Activated naive CD8-positive, alpha-beta T cell treated with anti-CD3 and anti-CD28 coated beads for 36 hours (primary cell): ENCODE data around the gene MFAP4. TPM values are rescaled to one million over a fixed set of nuclear protein-coding genes. Genes with fewer than 3 reads are reported as not detected.

Experiments
- DNase-seq: peaks from one replicate; pipeline ENCODE4 v3.0.0; 2021
- H3K27ac Mint-ChIP-seq: one replicate; pipeline ENCODE4 v1.8.0; 2022; ENCODE audit warnings: mild to moderate bottlenecking, moderate library complexity, mixed read lengths
- H3K27me3 Mint-ChIP-seq: one replicate; pipeline ENCODE4 v1.8.0; 2022; ENCODE audit warnings: mild to moderate bottlenecking, mixed read lengths
- H3K36me3 Mint-ChIP-seq: one replicate; pipeline ENCODE4 v1.8.0; 2021; ENCODE audit warnings: mild to moderate bottlenecking, mixed read lengths
- H3K4me1 Mint-ChIP-seq: one replicate; pipeline ENCODE4 v1.8.0; 2021; ENCODE audit warnings: mixed read lengths
- H3K4me3 Mint-ChIP-seq: one replicate; pipeline ENCODE4 v1.8.0; 2022; ENCODE audit warnings: mild to moderate bottlenecking, moderate library complexity, mixed read lengths
- H3K9me3 Mint-ChIP-seq: one replicate; pipeline ENCODE4 v1.8.0; 2022; ENCODE audit warnings: mixed read lengths
- total RNA-seq, 2 experiments: library from RNA; stranded (reverse); gene quantifications; one replicate each; pipeline ENCODE4 v1.2.3, GENCODE V29; 2021

Gene MFAP4
- total RNA-seq, 2 experiments from 2014 or later: 0.14 to 0.41 TPM

GRCh38 chr17:19382531-19383444 is 4.2 kb downstream of the MFAP4 start:
- Mint-ChIP-seq H3K4me3 (no peak overlapping the region), H3K4me1 (peaks cover 9% of the 10 kb centered on the region), H3K27ac (no peak overlapping the region), H3K27me3 (no peaks in the 10 kb centered on the region), H3K9me3 (no peaks in the 10 kb centered on the region), H3K36me3 (peaks cover 14% of the 10 kb centered on the region)
- no peak for DNase-seq

GRCh38 chr17:19381741-19382444 is 5.1 kb downstream of the MFAP4 start:
- H3K4me1 Mint-ChIP-seq: peaks cover 7% of the 10 kb centered on the region
- no peak for DNase-seq
- no peaks in the 10 kb centered on the region for H3K27me3 Mint-ChIP-seq
- H3K36me3 Mint-ChIP-seq: peaks cover 14% of the 10 kb centered on the region
- no peak overlapping the region for H3K4me3 Mint-ChIP-seq
- H3K9me3 Mint-ChIP-seq: no peaks in the 10 kb centered on the region
- no peak overlapping the region for H3K27ac Mint-ChIP-seq

- Mint-ChIP-seq H3K27me3 (no peaks in the 10 kb centered on the region), H3K27ac (no peak overlapping the region), H3K9me3 (no peaks in the 10 kb centered on the region), H3K4me1 (peaks cover 9% of the 10 kb centered on the region), H3K4me3 (no peak overlapping the region), H3K36me3 (peaks cover 14% of the 10 kb centered on the region)
- DNase-seq: no peak
Measured at GRCh38 chr17:19381361-19381740, 5.6 kb downstream of the MFAP4 start.

GRCh38 chr17:19380481-19381301 is 6.3 kb downstream of the MFAP4 start:
- no peak for DNase-seq
- no peak overlapping the region for H3K27ac Mint-ChIP-seq
- H3K27me3 Mint-ChIP-seq: no peaks in the 10 kb centered on the region
- peaks cover 13% of the 10 kb centered on the region for H3K4me1 Mint-ChIP-seq
- H3K9me3 Mint-ChIP-seq: no peaks in the 10 kb centered on the region
- H3K4me3 Mint-ChIP-seq: no peak overlapping the region
- peaks cover 14% of the 10 kb centered on the region for H3K36me3 Mint-ChIP-seq

GRCh38 chr17:19379361-19380065 is 7.5 kb downstream of the MFAP4 start:
- Mint-ChIP-seq H3K36me3 (peaks cover 12% of the 10 kb centered on the region), H3K27me3 (no peaks in the 10 kb centered on the region), H3K4me3 (peak overlapping the region; percentile 99), H3K27ac (no peak overlapping the region), H3K4me1 (peaks cover 13% of the 10 kb centered on the region), H3K9me3 (no peaks in the 10 kb centered on the region)
- DNase-seq: no peak

GRCh38 chr17:19378416-19379360 is 8.3 kb downstream of the MFAP4 start, which contains the start of gene MAPK7:
MAPK7 (plus strand) TSS chr17:19378498; CDS start chr17:19378901, 403 bp downstream.
- peak within 1 kb of the TSS; percentile 99 for H3K27ac Mint-ChIP-seq
- no peaks in the 10 kb centered on the region for H3K9me3 Mint-ChIP-seq
- H3K36me3 Mint-ChIP-seq: peaks cover 9% of the 10 kb centered on the region
- no peaks in the 10 kb centered on the region for H3K27me3 Mint-ChIP-seq
- no peak for DNase-seq
- peaks cover 13% of the 10 kb centered on the region for H3K4me1 Mint-ChIP-seq
- peak within 1 kb of the TSS; percentile 99 for H3K4me3 Mint-ChIP-seq

- Mint-ChIP-seq H3K27me3 (no peaks in the 10 kb centered on the region), H3K27ac (peak overlapping the region; percentile 99), H3K36me3 (peaks cover 9% of the 10 kb centered on the region), H3K4me1 (peaks cover 13% of the 10 kb centered on the region), H3K9me3 (no peaks in the 10 kb centered on the region), H3K4me3 (peak overlapping the region; percentile 99)
- DNase-seq: peak; percentile 99
Measured at GRCh38 chr17:19377602-19378415, 9.2 kb downstream of the MFAP4 start.

GRCh38 chr17:19376811-19377210 is 10.2 kb downstream of the MFAP4 start:
- DNase-seq: no peak

GRCh38 chr17:19375732-19376131 is 11.3 kb downstream of the MFAP4 start:
- peaks cover 4% of the 10 kb centered on the region for H3K36me3 Mint-ChIP-seq
- no peaks in the 10 kb centered on the region for H3K9me3 Mint-ChIP-seq
- H3K4me3 Mint-ChIP-seq: peak overlapping the region; percentile 7
- DNase-seq: no peak
- peaks cover 19% of the 10 kb centered on the region for H3K4me1 Mint-ChIP-seq
- H3K27me3 Mint-ChIP-seq: no peaks in the 10 kb centered on the region
- no peak overlapping the region for H3K27ac Mint-ChIP-seq

More at GRCh38 chr17:19376811-19377210, 10.2 kb downstream of the MFAP4 start:
- Mint-ChIP-seq H3K27me3 (no peaks in the 10 kb centered on the region), H3K9me3 (no peaks in the 10 kb centered on the region), H3K4me3 (peak overlapping the region; percentile 99), H3K36me3 (peaks cover 8% of the 10 kb centered on the region), H3K27ac (peak overlapping the region; percentile 99), H3K4me1 (peaks cover 13% of the 10 kb centered on the region)

GRCh38 chr17:19374136-19374535 is 12.9 kb downstream of the MFAP4 start:
- Mint-ChIP-seq H3K27ac (no peak overlapping the region), H3K27me3 (no peaks in the 10 kb centered on the region), H3K4me3 (no peak overlapping the region), H3K9me3 (no peaks in the 10 kb centered on the region), H3K36me3 (no peaks in the 10 kb centered on the region), H3K4me1 (peaks cover 28% of the 10 kb centered on the region)
- no peak for DNase-seq

- DNase-seq: no peak
- Mint-ChIP-seq H3K27me3 (no peaks in the 10 kb centered on the region), H3K9me3 (no peaks in the 10 kb centered on the region), H3K4me3 (no peak overlapping the region), H3K36me3 (no peaks in the 10 kb centered on the region), H3K27ac (no peak overlapping the region), H3K4me1 (peaks cover 28% of the 10 kb centered on the region)
Measured at GRCh38 chr17:19372866-19373504, 14.0 kb downstream of the MFAP4 start.

GRCh38 chr17:19372439-19372838 is 14.6 kb downstream of the MFAP4 start:
- no peaks in the 10 kb centered on the region for H3K36me3 Mint-ChIP-seq
- H3K4me3 Mint-ChIP-seq: no peak overlapping the region
- H3K27me3 Mint-ChIP-seq: no peaks in the 10 kb centered on the region
- H3K9me3 Mint-ChIP-seq: no peaks in the 10 kb centered on the region
- DNase-seq: no peak
- peaks cover 28% of the 10 kb centered on the region for H3K4me1 Mint-ChIP-seq
- H3K27ac Mint-ChIP-seq: no peak overlapping the region
